Right renal pelvis (tissue), 4 donors: ENCODE data around the gene LUC7L. TPM values are rescaled to one million over a fixed set of nuclear protein-coding genes. Genes with fewer than 3 reads are reported as not detected.

Source experiments
- DNase-seq, 4 donors: peaks; one replicate each; pipeline ENCODE4 v3.0.0-alpha.2; 2013; ENCODE audit warnings: low read depth in 4 of 4, low spot score in 3 of 4, missing footprints in 1 of 4
- polyA plus RNA-seq, 4 donors: library from polyadenylated mRNA; unstranded; fragments of 120-200 nt; gene quantifications; one replicate each; pipeline ENCODE4 v1.2.1, GENCODE V29; 2013; ENCODE audit not compliant: insufficient read length in 4 of 4

The LUC7L gene
- polyA plus RNA-seq, 4 donors, result 104 to 141 (median 122) TPM

GRCh38 chr16:152141-153128 is 76.8 kb downstream of the LUC7L start, which contains the start of gene HBZ:
Gene HBZ (plus strand): TSS chr16:152644. CDS start chr16:152910, 266 bp downstream.
- DNase-seq, result no peak

- no peak for DNase-seq
These were observed 80.1 kb downstream of the LUC7L start for GRCh38 chr16:149024-149660.

GRCh38 chr16:146646-147045 is 82.6 kb downstream of the LUC7L start:
- DNase-seq, result no peak

GRCh38 chr16:144797-145252 is 84.4 kb downstream of the LUC7L start:
- DNase-seq, result no peak

- DNase-seq, result no peak
These were observed 85.8 kb downstream of the LUC7L start for GRCh38 chr16:143456-143855.

- no peak for DNase-seq
These were observed 86.2 kb downstream of the LUC7L start for GRCh38 chr16:143047-143446.

- DNase-seq, result no peak
These were observed 86.8 kb downstream of the LUC7L start for GRCh38 chr16:142405-142967.

GRCh38 chr16:140175-140857 is 88.9 kb downstream of the LUC7L start:
- DNase-seq, result no peak

Other genes starting within 250 kb of the LUC7L start
- gene POLR3K, start 175.8 kb downstream of the LUC7L start, polyA plus RNA-seq, result 10 to 100 TPM; 11.3 to 13.2 (median 12.9) TPM
- gene SNRNP25, start 175.6 kb downstream of the LUC7L start, polyA plus RNA-seq, result 10 to 100 TPM; 41.8 to 52.1 (median 47.6) TPM
- gene RHBDF1, start 156.8 kb downstream of the LUC7L start, polyA plus RNA-seq, result 10 to 100 TPM; 21.4 to 28.8 (median 28.1) TPM
- 10 to 100 TPM; 20.7 to 35.2 (median 23.2) TPM for gene MPG, start 151.2 kb downstream of the LUC7L start, polyA plus RNA-seq
- gene NPRL3, start 90.8 kb downstream of the LUC7L start, polyA plus RNA-seq, result 10 to 100 TPM; 26.4 to 32.2 (median 29.6) TPM
- gene HBZ, start 76.8 kb downstream of the LUC7L start, polyA plus RNA-seq, result 1 to 10 TPM in 2 of 4 donors, under 1 TPM in 2; 0.37 to 4.2 (median 1.7) TPM
- gene HBM, start 63.5 kb downstream of the LUC7L start, polyA plus RNA-seq, result 1 to 10 TPM; 2.1 to 5.7 (median 3.7) TPM
- 1,000 to 10,000 TPM in 3 of 4 donors, 100 to 1,000 TPM in 1; 794 to 1,266 (median 1,092) TPM for gene HBA2, start 56.6 kb downstream of the LUC7L start, polyA plus RNA-seq
- 100 to 1,000 TPM; 530 to 845 (median 681) TPM for gene HBA1, start 52.8 kb downstream of the LUC7L start, polyA plus RNA-seq
- under 1 TPM; 0.51 to 0.90 (median 0.78) TPM for gene HBQ1, start 49.0 kb downstream of the LUC7L start, polyA plus RNA-seq
- gene FAM234A, start 5.4 kb upstream of the LUC7L start, polyA plus RNA-seq, result 10 to 100 TPM; 75.5 to 88.2 (median 81.5) TPM
- gene RGS11, start 46.5 kb upstream of the LUC7L start, polyA plus RNA-seq, result 1 to 10 TPM in 3 of 4 donors, under 1 TPM in 1; 0.68 to 2.8 (median 1.9) TPM
- 1 to 10 TPM; 1.9 to 5.6 (median 3.5) TPM for gene ARHGDIG, start 51.1 kb upstream of the LUC7L start, polyA plus RNA-seq
- gene PDIA2, start 53.7 kb upstream of the LUC7L start, polyA plus RNA-seq, result 1 to 10 TPM in 2 of 4 donors, under 1 TPM in 2; 0.53 to 2.0 (median 1.2) TPM
- gene AXIN1, start 123.3 kb upstream of the LUC7L start, polyA plus RNA-seq, result 10 to 100 TPM; 16.9 to 23.0 (median 17.6) TPM
- gene MRPL28, start 141.1 kb upstream of the LUC7L start, polyA plus RNA-seq, result 10 to 100 TPM; 68.4 to 92.6 (median 70.9) TPM
- gene PGAP6, start 152.5 kb upstream of the LUC7L start, polyA plus RNA-seq, result 10 to 100 TPM; 56.8 to 71.3 (median 58.8) TPM
- 100 to 1,000 TPM; 110 to 143 (median 117) TPM for gene NME4, start 167.8 kb upstream of the LUC7L start, polyA plus RNA-seq
- 10 to 100 TPM; 17.8 to 40.4 (median 32.2) TPM for gene DECR2, start 172.4 kb upstream of the LUC7L start, polyA plus RNA-seq
- gene RAB11FIP3, start 196.2 kb upstream of the LUC7L start, polyA plus RNA-seq, result 100 to 1,000 TPM in 1 of 4 donors, 10 to 100 TPM in 3; 72.7 to 100 (median 91.3) TPM